NCI-H2171 treated with DMSO at 0.1 percent for 48 hours (cell line): ENCODE results near the gene ULBP2.
"Not testable (repeated sequence)": the region's sequence is repeated elsewhere in the genome, so short reads cannot be mapped to it uniquely, and the experiment has no call there.

Source experiments
- DNase-seq: peaks from one replicate; lab custom pipeline; 2025; lab: John Stamatoyannopoulos, UW

The ULBP2 gene

DNA sequence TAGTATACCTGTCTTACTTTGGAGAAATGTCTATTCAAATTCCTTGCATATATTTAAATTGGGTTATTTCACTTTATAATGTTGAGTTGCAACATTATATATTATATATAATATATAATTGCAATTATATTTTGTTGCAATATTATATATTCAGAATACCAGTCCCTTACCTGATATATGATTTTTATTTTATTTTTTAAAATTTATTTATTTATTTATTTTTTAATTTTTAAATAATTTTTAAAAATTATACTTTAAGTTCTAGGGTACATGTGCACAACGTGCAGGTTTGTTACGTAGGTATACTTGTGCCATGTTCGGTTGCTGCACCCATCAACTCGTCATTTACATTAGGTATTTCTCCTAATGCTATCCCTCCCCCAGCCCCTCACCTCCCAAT, 14.8 kb upstream of the ULBP2 start:
- not testable (repeated sequence) for DNase-seq

GRCh38 chr6:149929422-149929821, 12.4 kb upstream of the ULBP2 start:
- no peak for DNase-seq

DNA sequence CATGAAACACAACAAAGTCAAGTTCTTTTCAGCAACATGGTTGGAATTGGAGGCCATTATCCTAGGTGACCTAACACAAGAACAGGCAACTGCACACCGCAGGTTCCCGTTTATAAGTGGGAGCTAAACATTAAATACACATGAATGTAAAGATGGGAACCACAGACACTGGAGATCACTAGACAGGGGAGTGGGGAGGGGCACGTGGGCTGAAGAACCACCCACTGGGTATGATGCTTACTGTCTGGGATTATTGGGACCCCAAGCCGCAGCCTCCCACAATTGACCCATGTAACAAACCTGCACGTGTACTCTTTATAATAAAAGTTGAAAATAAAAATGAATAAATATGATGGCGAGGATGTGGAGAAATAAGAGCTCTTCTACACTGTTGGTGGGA, 10.3 kb upstream of the ULBP2 start:
- DNase-seq = no peak

GRCh38 chr6:149933036-149933435, 8.8 kb upstream of the ULBP2 start:
- no peak for DNase-seq

- DNase-seq = peak; percentile 7
These were observed 8.4 kb upstream of the ULBP2 start for GRCh38 chr6:149933461-149933860.

- peak; percentile 69 for DNase-seq
These were observed 7.3 kb upstream of the ULBP2 start for GRCh38 chr6:149934249-149935156.

- no peak for DNase-seq
These were observed 6.6 kb upstream of the ULBP2 start for GRCh38 chr6:149935246-149935645.

DNA sequence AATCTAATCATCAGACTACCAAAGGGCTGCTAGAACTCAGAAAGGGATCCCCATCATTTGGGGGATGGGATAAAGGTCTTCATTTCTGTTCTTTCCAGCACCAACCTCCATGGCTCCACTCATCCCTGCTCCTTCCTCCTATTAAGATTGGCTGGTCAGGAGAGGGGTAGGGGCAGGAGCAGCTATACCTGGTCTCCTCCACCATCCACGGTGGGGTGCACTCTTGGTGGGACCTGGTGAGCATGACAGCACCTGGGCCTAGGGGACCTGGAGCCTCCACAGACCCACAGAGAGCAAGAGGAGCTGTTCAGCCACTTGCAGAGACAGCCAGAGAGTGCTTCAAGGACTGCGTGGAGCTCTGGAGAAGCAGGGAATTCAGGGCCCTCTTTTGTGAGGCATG, 6.1 kb upstream of the ULBP2 start:
- DNase-seq = no peak

DNA sequence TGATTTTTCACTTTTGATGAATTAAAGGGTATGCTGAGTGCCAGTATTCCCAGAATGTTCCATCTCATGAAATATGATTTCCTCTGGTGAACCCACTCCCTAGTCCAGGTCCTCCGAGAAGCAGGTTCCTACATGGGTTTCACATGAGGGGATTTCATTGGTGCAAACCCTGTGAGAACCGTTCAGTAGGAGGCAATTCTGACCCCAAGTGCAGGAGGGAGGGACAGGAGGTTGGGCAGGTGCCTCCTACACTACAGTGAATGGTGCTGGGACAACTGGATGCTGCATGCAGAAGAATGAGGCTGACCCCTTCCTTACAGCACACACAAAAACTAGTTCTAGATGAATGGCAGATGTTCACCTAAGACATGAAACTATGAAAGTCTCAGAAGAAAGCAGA, 5.1 kb upstream of the ULBP2 start:
- no peak for DNase-seq

DNA sequence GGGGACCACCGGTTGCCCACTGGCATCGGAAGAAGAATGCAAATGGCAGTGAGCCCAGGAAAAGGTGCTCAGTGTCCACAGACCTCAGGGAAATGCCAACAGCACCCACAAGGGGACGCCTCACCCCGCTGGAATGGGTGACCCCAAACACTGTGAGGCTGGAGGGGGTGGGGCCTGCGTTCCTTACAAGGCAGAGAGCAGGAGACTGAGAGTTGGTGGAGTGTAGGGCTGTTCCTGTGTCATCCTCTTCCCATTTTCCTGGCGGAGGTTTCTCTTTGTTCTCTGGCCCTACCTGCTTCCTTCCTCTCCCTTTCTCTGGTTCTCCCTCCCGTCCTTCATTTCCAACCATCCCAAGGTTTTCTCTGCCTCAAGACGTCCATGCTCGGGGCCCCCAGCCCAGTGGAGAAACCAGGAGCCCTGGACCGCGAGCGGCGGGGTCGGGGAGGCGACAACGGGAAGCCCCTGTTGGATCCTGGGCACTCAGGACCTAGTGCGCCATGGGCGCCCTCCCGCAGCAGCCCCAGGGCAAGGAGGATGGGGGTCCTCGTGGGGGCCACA, 3.7 kb upstream of the ULBP2 start:
- DNase-seq = peak; percentile 21

- peak; percentile 27 for DNase-seq
These were observed 3.1 kb upstream of the ULBP2 start for GRCh38 chr6:149938571-149939355.

DNA sequence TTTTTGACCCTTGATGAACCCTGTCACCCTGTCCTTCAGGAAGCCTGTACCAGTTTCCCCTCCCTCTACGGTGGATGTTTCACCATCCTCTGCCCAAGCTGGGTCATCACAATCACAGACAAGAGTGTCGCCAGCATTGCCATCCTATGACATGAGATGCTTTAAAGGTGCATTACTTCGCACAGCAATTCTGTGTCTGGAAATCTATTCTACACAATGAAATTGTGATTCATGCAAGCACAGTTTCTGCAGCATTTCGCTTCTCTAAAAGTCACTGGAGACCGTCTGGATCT, 2.5 kb upstream of the ULBP2 start:
- DNase-seq = no peak

- no peak for DNase-seq
These were observed 1.7 kb upstream of the ULBP2 start for GRCh38 chr6:149939909-149940671.

- DNase-seq = no peak
These were observed 1.2 kb upstream of the ULBP2 start for GRCh38 chr6:149940672-149940982.

GRCh38 chr6:149942461-149942829, 631 bp downstream of the ULBP2 start:
- DNase-seq = no peak

DNA sequence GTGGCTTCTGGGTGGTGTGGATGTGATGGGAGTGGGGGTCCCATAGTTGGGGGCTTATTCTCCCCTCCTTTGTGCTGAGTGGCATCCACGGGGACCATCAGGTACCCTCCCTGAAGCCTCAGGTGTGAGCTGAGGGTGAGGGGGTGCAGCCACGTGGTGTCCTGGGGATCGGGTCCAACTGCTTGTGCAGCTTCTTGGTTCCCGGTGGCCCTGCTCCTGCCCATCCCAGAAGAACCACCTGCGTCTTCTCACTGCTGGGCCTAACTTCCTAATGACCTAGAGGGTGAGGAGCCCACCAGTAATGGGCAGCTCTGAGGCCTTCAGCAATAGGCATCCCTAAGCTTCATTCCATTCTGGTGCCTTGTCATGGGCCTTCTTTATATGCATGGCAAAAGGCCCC, 1.5 kb downstream of the ULBP2 start:
- not testable (repeated sequence) for DNase-seq

DNA sequence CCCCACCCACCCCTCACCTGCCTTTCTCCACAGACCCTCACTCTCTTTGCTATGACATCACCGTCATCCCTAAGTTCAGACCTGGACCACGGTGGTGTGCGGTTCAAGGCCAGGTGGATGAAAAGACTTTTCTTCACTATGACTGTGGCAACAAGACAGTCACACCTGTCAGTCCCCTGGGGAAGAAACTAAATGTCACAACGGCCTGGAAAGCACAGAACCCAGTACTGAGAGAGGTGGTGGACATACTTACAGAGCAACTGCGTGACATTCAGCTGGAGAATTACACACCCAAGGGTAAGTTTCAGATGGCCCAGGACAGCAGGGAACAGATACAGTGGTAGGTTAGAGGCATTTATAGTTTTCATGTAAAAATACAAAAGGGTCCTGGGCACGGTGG, 3.5 kb downstream of the ULBP2 start:
- DNase-seq = not testable (repeated sequence)

- not testable (repeated sequence) for DNase-seq
These were observed 4.8 kb downstream of the ULBP2 start for GRCh38 chr6:149946631-149947030.

DNA sequence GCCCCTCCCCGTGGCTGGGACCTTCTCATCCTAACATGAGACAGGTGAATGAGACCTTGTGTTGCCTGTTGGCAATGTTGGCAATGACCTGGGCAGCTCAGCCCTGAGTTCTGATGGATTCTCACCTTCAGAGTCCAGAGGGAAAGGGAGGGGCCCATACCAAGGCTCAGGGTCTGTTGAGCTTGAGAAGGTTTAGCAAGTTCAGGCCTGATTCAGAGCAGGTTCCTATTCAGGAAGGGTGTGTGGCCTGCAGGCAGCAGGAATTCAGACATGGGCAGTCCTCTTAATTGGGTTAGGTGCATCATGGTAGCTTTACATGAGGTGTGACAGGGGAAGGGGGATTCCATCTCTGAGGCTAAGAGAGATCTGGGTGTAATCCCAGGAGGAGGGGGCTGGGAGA, 5.7 kb downstream of the ULBP2 start:
- not testable (repeated sequence) for DNase-seq

DNA sequence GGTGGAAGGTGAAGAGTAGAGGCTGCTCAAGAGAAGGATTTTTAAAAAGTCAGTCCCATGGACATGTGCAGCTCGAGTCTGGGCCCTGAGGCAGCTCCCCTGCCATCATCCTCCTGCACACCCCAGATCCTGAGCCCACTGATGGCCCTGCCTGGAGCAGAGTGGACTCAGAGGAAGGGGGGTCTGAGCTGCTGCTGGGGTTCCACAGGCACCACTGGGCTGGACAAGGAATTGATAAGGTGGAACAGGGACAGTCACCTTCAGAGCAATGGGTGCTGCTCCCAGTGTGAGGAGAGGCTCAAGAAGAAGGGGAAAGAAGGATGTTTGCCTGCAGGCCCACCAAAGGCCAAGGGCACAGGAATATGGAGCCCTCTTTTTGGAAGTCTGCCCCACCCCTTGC, 6.2 kb downstream of the ULBP2 start:
- DNase-seq = no peak

GRCh38 chr6:149948616-149949015, 6.8 kb downstream of the ULBP2 start:
- DNase-seq = no peak

DNA sequence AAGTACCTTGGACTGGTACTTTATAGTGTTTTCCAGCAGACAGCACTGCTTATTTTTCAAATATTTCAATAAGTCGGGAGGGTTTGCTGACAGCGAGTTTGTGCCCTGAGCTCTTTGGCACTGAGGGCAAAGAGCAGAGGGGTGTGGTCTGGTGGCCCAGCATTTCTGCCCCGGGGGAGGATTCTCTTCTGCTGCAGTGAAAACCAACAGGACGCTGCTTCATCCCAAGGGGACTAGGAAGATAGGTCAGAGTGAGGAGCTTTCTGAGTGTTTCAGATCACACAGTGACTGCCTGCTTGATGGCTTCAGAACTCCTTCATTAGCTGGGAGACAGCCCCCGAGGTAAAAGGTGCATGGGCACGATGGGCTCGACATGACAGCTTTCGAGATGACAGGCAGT, 8.6 kb downstream of the ULBP2 start:
- no peak for DNase-seq

DNA sequence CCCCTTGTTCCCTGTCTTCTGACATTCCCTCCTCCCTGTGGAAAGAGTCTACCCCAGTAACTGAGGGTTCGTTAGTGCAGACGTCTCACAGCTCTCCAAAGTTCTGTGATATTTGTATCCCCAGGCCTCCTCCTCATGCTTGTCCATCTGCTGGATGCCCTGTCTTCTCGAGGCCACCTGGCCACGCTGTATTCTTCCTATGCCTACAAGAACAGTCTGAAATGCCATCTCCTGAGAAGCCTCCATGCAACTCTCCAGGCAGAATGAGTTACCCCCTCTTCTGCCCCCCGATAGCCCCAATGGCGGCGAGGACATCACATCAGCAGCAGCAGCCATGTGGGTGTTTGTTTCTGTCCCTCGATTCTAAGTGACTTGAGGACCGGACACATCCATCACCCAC, 9.3 kb downstream of the ULBP2 start:
- DNase-seq = no peak
